Endothelial cell (in vitro differentiated cells): ENCODE results near the gene JAZF1. TPM values are rescaled to one million over a fixed set of nuclear protein-coding genes. Genes with fewer than 3 reads are reported as not detected.

Experiments used
- DNase-seq: peaks from one replicate; pipeline ENCODE4 v3.0.0; 2021; ENCODE audit warnings: low spot score
- H3K27ac Mint-ChIP-seq: one replicate; pipeline ENCODE4 v1.8.0; 2021; ENCODE audit warnings: mixed read lengths, inconsistent platforms; ENCODE audit not compliant: unreplicated experiment
- H3K27me3 Mint-ChIP-seq: one replicate; pipeline ENCODE4 v1.8.0; 2021; ENCODE audit warnings: mild to moderate bottlenecking, moderate library complexity, mixed read lengths, inconsistent platforms; ENCODE audit not compliant: unreplicated experiment
- H3K36me3 Mint-ChIP-seq: one replicate; pipeline ENCODE4 v1.8.0; 2021; ENCODE audit warnings: mild to moderate bottlenecking, low read depth, mixed read lengths, inconsistent platforms; ENCODE audit not compliant: unreplicated experiment
- H3K4me1 Mint-ChIP-seq: one replicate; pipeline ENCODE4 v1.8.0; 2021; ENCODE audit warnings: mild to moderate bottlenecking, mixed read lengths, inconsistent platforms; ENCODE audit not compliant: unreplicated experiment
- H3K4me3 Mint-ChIP-seq: one replicate; pipeline ENCODE4 v1.8.0; 2021; ENCODE audit warnings: mild to moderate bottlenecking, mixed read lengths, inconsistent platforms; ENCODE audit not compliant: unreplicated experiment
- H3K9me3 Mint-ChIP-seq: one replicate; pipeline ENCODE4 v1.8.0; 2021; ENCODE audit warnings: mixed read lengths, inconsistent platforms; ENCODE audit not compliant: unreplicated experiment
- CTCF ChIP-seq: fragments of 200-600 bp; sonication (generic); IDR thresholded peaks from one replicate; pipeline ENCODE4 v1.5.0; 2021; ENCODE audit warnings: antibody characterized with exemption; ENCODE audit not compliant: unreplicated experiment
- total RNA-seq: library from RNA; stranded (reverse); fragmentation: NEBNext Ultra II Directional; extraction: Animal tissue kit (Norgen Biotek cat#: 25700); gene quantifications from one replicate; pipeline ENCODE4 v1.2.1, GENCODE V29; 2021; ENCODE audit not compliant: unreplicated experiment

The JAZF1 gene
- total RNA-seq, 1 donor from 2014 or later = 8.5 TPM

DNA sequence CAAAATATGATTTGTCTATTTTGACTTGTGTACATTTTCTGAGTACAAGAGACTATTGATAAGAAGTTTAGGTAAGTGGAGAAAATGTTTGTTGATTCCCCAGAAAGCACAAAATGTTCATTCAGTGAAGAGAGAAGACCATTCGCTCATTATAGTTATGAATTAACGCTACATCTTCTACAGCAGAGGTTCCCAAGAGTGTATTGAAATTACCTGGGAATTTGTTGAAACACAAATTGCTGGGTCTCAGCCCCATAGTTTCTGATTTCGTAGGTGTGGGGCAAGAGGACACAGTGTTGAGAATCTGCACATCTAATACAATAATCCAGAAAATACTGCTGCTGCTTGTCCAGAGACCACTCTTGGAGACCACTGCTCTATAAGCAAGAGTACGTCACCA is 24.2 kb downstream of the JAZF1 start:
- Mint-ChIP-seq H3K36me3 (no peaks in the 10 kb centered on the region), H3K27ac (no peak overlapping the region), H3K9me3 (no peaks in the 10 kb centered on the region), H3K4me1 (peaks cover 6% of the 10 kb centered on the region), H3K27me3 (peaks cover 3% of the 10 kb centered on the region), H3K4me3 (no peak overlapping the region)
- TF ChIP-seq CTCF = no peak
- DNase-seq = no peak

GRCh38 chr7:28155964-28156363 is 24.6 kb downstream of the JAZF1 start:
- Mint-ChIP-seq H3K27me3 (peaks cover 3% of the 10 kb centered on the region), H3K4me3 (no peak overlapping the region), H3K36me3 (no peaks in the 10 kb centered on the region), H3K27ac (no peak overlapping the region), H3K4me1 (peaks cover 6% of the 10 kb centered on the region), H3K9me3 (no peaks in the 10 kb centered on the region)
- DNase-seq = no peak
- TF ChIP-seq CTCF = no peak

DNA sequence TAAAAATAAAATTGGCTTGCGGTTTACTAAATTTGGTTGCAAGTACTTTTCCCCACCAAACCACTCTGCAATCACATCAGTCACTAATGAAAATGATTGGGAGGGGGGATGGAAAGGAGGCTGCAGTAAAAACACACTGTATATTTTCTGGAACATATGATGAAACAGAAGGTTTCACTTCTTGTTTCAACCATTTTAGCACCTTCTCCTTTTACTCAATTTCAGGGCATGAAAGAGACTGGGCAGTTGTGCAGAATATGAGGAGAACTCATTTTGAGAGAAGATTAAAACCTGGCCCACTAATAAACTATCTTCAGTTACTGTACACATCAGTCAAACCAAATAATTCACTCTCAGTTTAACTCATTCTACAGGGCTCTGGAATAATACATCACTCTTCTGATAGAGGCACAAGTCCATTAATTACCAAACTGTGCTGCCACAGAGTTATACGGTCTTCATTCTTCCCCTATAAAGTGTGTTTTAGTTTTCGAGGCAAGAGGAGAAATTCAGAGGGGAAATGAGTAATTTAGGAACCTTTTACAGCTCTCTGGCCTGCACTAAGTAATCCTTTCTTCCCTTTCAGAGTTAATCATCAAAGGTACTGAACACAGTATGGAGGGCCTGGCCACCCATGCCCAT is 25.5 kb downstream of the JAZF1 start:
- DNase-seq = no peak
- Mint-ChIP-seq H3K9me3 (no peaks in the 10 kb centered on the region), H3K27ac (no peak overlapping the region), H3K36me3 (no peaks in the 10 kb centered on the region), H3K4me3 (no peak overlapping the region), H3K4me1 (peaks cover 6% of the 10 kb centered on the region), H3K27me3 (peaks cover 3% of the 10 kb centered on the region)
- no peak for TF ChIP-seq CTCF

DNA sequence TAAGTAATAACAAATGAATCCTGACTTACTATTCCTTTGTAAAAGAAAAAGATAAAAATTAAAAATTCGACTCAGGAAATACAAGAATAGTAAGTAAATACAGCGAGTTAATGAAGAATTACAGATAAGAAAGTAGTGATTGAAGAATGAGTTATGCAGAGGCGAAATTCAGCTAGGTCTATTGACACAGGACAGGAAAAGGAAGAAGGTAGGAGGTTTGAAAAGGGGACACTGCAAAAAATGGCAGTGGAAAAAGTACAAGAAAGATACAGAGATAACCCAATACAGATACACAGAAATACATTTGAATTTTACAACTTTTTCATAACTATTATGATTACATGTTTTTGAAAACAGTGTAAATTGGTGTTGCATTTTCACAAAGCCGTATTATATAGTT is 28.0 kb downstream of the JAZF1 start:
- no peak for TF ChIP-seq CTCF

DNA sequence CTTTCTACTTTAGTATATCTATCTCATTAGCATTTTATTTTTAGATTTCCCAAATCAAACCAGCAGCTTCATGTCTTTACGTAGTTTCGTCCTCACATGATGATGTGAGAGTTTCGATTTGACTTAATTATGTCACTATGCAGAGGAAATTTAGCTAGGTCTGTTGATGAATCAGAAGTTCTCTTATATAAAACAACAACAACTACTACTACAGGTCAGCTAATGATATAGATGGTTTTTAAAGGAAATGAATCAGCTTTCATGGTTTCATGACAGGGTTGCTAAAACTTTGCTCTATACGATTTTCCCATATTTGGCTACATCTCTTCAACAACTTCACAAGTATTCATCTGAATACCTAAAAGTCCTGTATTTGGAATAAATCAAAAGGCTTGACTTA is 28.6 kb downstream of the JAZF1 start:
- no peak for DNase-seq
- no peaks in the 10 kb centered on the region for H3K9me3 Mint-ChIP-seq
- no peak for TF ChIP-seq CTCF
- peaks cover 6% of the 10 kb centered on the region for H3K4me1 Mint-ChIP-seq
- no peaks in the 10 kb centered on the region for H3K27me3 Mint-ChIP-seq
- no peak overlapping the region for H3K4me3 Mint-ChIP-seq
- no peak overlapping the region for H3K27ac Mint-ChIP-seq
- H3K36me3 Mint-ChIP-seq = no peaks in the 10 kb centered on the region

More for the DNA sequence above, 28.0 kb downstream of the JAZF1 start:
- peaks cover 6% of the 10 kb centered on the region for H3K4me1 Mint-ChIP-seq
- H3K36me3 Mint-ChIP-seq = no peaks in the 10 kb centered on the region
- H3K27ac Mint-ChIP-seq = no peak overlapping the region
- no peak for DNase-seq
- H3K9me3 Mint-ChIP-seq = no peaks in the 10 kb centered on the region
- H3K27me3 Mint-ChIP-seq = no peaks in the 10 kb centered on the region
- H3K4me3 Mint-ChIP-seq = no peak overlapping the region
